HG03432 (cell line): ENCODE results near the gene RPTOR.

ENCODE experiments used
- ATAC-seq: cut with Tn5 transposase; IDR thresholded peaks from one replicate; pipeline ENCODE4 v1.9.1; 2021; ENCODE audit warnings: mild to moderate bottlenecking, moderate library complexity; ENCODE audit not compliant: unreplicated experiment

The RPTOR gene

DNA sequence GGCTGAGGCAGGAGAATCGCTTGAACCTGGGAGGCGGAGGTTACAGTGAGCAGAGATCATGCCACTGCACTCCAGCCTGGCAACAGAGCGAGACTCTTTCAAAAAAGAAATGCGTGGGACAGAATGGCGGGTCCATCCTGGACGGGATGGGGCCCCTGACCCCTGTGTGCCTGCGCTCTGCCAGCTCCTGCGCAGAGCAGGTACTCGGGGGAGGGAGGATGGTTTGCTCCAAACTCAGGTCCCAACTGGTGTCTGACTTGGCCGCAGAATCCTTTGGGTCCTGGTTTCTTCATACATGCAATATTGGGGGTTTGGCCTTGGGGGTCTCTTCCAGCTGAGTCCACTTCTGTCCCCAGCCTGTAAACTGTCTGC lies 457.4 kb downstream of the RPTOR start:
- no peak for ATAC-seq

DNA sequence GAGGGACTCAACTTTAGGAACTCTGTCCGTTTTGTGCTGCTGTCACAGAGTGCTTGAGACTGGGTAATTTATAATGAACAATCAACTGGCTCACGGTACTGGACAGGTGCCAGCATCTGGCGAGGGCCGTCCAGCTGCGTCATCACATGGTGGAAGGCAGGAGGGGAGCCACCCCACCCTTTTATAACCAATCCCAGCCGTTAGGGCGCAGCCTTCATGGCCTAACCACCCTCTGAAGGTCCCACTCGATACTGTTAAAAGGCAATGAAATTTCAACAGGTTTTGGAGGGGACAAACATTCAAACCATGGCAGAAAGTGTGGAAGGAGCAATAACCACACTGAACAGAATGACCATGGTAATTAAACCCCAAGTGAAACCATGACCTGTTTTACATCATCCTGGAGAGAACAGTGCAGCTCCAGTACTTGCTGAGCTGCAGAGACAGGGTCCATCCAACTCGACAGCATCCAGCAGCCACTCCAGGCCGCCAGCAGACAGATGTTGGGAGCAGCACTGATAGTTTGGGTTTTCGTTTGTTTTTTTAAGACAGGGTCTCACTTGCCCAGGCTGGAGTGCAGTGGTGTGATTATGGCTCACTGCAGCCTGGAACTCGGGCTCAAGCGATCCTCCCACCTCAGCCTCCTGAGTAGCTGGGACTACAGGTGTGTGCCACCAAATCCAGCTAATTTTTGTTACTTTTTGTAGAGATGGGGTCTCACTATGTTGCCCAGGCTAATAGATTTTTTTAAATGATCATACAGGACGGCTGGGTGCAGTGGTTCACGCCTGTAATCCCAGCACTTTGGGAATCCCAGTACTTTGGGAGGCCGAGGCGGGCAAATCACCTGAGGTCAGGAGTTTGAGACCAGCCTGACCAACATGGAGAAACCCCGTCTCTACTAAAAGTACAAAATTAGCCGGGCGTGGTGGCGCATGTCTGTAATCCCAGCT lies 458.0 kb downstream of the RPTOR start:
- ATAC-seq, result no peak

DNA sequence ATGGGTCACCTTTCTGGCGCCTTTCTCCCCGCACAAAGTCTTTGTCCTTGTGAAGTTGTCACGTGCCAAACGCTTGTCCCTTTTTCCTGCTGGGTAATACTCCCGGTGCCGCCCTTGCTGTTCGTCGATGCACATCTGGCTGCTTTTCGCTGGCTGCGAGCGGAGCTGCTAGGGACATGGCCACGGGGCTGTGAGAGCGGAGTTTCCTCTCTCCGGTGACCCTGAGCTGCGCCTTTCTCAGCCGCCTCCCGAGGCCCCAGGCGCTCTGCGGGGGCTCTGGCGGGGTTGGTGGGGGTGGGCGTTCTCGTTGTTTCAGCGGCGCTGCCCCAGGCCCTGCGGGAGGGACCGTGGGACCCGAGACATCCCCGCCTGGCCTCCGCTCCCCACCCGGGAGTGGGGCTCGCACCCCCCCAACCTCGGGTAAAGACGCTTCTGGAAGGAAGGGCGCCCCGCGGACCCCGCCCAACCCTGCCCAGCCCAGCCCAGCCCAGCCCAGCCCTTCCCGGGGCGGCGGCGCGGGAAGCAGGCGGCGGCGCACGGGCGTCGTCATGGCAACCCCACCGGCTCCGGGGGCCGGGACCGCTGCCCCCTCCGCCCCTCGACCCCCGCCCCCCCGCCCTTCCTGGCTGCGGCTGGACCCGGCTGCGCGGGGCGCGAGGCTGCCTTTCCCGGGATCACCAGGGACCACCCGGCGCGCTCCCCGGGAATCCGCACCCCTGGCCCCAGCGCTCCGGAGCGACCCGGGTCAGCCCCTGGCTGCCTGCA lies 459.3 kb downstream of the RPTOR start:
- ATAC-seq, result no peak

DNA sequence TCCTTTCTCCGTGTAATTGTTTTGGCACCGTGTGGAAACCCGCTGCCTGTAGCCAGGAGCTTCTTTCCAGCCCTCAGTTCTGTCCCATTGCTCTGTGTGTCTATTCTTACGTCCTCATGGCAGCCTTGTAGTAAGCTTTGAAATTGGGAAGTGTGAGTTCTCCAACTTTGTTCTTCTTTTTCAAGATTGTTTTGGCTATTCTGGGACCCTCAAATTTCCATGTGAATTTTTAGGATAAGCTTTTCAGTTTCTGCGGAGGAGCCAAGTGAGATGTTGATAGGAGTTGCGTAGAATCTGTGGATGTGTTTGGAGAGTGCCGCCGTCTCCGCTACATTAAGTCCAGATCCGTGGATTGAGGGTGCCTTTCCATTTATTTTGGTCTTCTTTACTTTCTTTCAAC lies 462.3 kb downstream of the RPTOR start:
- ATAC-seq, result no peak

DNA sequence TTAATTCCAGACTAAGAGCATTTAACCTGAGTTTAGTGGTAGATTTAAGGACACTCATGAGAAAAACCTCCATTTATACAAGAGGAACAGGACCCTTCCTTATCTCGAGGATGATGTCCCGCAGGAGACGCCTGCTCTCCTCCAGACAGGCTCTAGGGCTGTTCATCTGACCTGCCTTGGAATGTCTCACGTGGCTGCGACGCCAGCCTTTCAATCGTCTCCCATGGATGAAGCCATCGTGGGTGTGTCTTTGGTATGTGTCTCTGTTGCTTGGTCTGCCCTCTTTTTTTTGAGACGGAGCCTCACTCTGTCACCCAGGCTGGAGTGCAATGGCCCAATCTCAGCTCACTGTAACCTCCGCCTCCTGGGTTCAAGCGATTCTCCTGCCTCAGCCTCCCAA lies 463.5 kb downstream of the RPTOR start:
- ATAC-seq, result no peak

DNA sequence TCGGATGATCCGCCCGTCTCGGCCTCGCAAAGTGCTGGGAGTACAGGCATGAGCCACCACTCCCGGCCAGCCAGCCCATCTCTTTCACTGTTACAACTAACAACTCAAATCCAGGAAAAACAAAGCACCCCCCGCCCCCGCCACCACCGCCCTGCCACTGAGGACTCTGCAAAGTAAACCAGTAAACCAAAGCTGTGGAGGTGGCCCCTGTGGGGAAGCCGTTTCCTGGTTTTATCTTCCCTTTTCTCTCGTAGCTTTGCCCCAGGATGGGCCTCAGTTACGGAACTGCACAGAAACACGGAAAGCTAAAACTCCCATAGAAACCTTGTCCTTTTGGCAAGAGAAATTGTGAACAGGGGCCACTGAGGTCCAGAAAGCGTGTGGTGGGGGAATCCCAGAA lies 464.5 kb downstream of the RPTOR start:
- no peak for ATAC-seq

DNA sequence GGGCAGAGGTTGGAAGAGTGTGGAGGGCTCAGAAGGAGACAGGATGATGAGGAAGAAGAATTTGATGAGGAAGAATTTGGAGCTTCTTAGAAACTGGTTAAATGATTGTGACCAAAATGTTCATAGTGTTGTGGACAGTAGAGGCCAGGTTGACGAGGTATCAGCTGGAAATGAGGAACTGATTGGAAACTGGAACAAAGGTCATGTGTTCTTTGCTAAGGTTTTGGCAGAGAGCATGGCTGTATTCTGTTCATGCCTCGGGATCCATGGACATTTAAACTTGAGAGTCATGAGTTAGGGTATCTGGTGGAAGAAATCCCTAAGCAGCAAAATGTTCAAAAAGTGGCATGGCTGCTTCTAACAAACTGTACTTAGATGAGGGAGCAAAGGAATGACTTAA lies 466.3 kb downstream of the RPTOR start:
- ATAC-seq, result no peak

DNA sequence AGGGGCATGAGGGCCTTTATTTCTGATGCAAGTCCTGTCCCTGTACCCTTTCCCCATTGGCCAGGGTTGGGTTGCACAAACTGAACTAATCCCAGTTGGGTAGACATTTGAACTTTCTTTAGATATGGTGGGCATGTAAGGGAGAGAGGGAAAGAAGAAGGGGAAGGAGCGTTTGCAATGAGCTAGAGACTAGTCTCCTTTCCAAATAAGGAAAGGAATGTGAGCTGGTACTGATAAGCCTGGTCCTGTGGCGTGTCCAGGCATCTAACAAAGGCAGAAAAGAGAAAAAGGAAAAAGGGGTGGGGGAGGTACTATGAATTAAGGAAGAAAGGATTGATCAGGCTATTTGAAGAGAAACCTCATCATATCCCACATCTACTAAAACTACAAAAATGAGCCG lies 467.3 kb downstream of the RPTOR start:
- no peak for ATAC-seq

DNA sequence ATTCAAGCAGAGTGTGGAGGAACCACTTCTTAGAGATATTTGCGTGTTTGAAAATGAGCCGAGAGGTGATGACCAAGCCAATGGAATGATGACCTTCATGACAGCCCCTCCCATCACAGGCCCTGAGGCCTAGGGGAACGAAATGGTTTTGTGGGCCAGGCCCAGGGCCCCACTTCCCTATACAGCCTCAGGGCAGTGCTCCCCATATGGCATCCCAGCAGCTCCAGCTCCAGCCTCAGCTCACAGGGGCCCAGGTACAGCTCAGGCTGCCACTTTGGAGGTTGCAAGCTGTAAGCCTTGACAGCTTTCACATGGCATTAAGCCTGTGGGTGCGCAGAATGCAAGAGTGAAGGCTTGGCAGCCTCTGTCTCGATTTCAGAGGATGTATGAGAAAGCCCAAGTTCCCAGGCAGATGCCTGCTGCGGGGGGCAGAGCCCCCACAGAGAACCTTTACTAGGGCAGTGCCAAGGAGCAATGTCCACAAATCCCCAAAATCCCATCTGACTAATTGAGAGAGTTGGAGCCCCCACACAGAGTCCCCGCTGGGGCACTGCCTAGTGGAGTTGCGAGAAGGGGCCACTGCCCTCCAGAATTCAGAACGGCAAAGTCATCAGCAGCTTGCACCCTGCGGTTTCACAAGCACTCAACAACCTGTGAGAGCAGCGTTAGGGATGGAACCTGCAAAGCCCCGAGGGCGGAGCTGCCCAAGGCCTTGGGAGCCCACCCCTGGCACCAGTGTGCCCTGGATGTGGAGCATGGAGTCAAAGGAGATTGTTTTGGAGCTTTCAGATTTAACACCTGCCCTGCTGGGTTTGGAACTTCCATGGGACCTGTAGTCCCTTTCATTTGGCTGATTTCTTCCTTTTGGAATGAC lies 468.2 kb downstream of the RPTOR start:
- ATAC-seq, result no peak

DNA sequence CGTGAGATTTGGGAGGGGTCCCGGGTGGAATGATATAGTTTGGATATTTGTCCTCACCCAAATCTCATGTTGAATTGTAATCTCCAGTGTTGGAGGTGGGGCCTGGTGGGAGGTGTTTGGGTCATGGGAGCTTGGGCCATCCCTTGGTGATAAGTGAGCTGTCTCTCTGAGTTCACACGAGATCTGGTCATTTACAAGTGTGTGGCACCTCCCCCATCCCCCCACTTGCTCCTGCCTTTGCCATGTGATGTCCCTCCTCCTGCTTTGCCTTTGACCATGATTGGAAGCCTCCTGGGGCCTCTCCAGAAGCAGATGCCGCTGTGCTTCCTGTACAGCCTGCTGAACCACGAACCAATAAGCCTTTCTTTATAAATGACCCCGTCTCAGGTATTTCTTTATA lies 469.0 kb downstream of the RPTOR start:
- no peak for ATAC-seq

DNA sequence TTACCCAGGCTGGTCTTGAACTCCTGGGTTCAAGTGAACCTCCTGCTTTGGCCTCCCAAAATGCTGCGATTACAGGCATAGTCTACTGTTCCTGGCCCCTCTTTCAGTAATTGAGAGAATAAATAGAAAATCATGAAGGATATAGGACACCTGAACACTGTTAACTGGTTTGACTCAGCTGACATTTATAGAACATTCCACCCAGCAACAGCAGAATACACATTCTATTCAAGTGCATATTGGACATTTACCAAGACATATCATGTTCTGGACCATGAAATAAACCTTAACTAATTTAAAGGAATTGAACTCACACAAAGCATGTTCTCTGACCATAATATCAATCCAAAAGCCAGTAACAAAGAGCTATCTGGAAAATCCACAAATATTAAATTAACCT lies 470.5 kb downstream of the RPTOR start:
- ATAC-seq, result no peak
